RPMI7951 (cell line): ENCODE measurements around the gene KIR3DL1. TPM values are rescaled to one million over a fixed set of nuclear protein-coding genes. Genes with fewer than 3 reads are reported as not detected.
"Not testable (repeated sequence)": the region's sequence is repeated elsewhere in the genome, so short reads cannot be mapped to it uniquely, and the experiment has no call there.

ENCODE experiments used
- DNase-seq: peaks from one replicate; pipeline ENCODE4 v3.0.0-alpha.2; 2012; ENCODE audit warnings: low read depth
- total RNA-seq: library from RNA; depleted of rRNA; stranded (reverse); fragments of >200 nt; shearing (Covaris generic); gene quantifications from 2 replicates; pipeline ENCODE4 v1.2.3, GENCODE V29; 2014; rRNA removed

Gene KIR3DL1
- not detected in 2 replicates for total RNA-seq

DNA sequence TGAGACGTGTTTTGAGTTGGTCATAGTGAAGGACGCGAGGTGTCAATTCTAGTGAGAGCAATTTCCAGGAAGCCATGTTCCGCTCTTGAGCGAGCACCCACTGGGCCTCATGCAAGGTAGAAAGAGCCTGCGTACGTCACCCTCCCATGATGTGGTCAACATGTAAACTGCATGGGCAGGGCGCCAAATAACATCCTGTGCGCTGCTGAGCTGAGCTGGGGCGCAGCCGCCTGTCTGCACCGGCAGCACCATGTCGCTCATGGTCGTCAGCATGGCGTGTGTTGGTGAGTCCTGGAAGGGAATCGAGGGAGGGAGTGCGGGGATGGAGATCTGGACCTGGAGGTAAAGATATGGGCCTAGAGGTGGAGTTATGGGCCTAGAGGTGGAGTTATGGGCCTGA lies at the start of gene KIR3DL1:
Gene KIR3DL1, plus strand, starts transcription at position 218 of the 400 bp plus-strand sequence.
- DNase-seq: not testable (repeated sequence)

- DNase-seq: not testable (repeated sequence)
These were observed 46.6 kb upstream of the KIR3DL1 start, which contains the start of gene KIR2DL1 for GRCh38 chr19:54769646-54770045. Gene KIR2DL1, plus strand, starts transcription at chr19:54769793. Its CDS starts 58 bp downstream, at chr19:54769851.

DNA sequence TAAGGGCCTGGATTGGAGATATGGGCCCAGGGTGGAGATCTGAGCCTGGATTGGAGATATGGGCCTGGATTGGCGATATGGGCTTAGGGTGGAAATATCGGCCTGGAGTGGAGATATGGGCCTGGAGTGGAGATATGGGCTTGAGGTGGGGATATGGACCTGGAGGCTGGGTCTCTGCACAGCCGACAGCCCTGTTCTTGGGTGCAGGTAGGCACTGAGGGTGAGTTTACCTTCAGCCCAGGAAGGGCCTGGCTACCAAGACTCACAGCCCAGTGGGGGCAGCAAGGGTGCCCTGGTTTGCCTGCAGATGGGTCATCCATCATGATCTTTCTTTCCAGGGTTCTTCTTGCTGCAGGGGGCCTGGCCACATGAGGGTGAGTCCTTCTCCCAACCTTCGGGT lies 45.8 kb upstream of the KIR3DL1 start:
- DNase-seq: not testable (repeated sequence)

GRCh38 chr19:54771018-54771960 lies 45.0 kb upstream of the KIR3DL1 start:
- peak; percentile 44 for DNase-seq

DNA sequence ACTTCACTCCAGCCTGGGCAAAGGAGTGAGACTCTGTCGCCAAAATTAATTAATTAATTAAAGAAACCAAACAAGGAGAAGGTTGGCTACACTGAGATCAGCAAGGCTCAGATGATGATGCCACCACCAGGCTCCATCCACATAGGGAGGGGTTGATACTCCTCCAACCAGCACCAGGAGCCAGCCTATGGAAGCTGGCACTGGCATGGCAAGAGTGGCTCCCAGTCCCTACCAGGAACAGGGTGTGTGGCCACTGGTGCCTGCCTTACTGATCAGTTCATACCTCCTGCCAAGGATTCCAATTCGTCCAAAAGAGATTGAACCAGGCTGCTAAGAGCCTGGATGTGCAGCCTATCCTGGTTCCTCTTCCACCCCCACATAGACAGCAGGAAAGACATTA lies 43.6 kb upstream of the KIR3DL1 start:
- not testable (repeated sequence) for DNase-seq

DNA sequence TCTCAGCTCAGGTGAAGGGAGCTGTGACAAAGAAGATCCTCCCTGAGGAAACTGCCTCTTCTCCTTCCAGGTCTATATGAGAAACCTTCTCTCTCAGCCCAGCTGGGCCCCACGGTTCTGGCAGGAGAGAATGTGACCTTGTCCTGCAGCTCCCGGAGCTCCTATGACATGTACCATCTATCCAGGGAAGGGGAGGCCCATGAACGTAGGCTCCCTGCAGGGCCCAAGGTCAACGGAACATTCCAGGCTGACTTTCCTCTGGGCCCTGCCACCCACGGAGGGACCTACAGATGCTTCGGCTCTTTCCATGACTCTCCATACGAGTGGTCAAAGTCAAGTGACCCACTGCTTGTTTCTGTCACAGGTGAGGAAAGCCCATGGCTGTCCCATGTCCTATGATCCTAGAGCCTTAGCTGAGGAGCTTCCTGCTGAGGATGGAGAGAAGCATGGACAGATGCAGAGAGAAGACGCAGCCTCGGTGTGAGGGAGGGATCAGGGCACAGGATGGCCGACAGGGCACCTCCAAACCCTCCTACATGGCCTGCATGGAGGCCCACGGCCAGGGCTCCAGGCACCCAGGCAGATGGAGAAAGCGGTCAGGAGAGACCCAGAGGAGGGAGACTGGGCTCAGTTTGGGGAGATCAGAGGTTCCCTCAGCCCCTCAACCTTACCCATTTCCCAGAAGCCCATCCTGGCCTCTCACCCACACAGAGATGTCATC lies 41.0 kb upstream of the KIR3DL1 start:
- not testable (repeated sequence) for DNase-seq

DNA sequence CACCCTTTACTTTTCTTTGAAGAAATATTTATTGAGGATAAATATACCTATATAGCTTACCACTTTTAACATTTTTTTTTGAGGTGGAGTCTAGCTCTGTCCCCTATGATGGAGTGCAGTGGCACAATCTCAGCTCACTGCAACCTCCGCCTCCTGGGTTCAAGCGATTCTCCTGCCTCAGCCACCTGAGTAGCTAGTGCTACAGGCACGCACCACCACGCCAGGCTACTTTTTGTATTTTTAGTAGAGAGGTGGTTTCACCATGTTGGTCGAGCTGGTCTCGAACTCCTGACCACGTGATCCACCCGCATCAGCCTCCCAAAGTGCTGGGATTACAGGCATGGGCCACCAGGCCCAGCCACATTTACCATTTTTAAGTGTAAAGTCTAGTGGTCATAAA lies 40.4 kb upstream of the KIR3DL1 start:
- not testable (repeated sequence) for DNase-seq

GRCh38 chr19:54777851-54778250 lies 38.4 kb upstream of the KIR3DL1 start:
- not testable (repeated sequence) for DNase-seq

GRCh38 chr19:54778896-54779295 lies 37.4 kb upstream of the KIR3DL1 start:
- DNase-seq: not testable (repeated sequence)

DNA sequence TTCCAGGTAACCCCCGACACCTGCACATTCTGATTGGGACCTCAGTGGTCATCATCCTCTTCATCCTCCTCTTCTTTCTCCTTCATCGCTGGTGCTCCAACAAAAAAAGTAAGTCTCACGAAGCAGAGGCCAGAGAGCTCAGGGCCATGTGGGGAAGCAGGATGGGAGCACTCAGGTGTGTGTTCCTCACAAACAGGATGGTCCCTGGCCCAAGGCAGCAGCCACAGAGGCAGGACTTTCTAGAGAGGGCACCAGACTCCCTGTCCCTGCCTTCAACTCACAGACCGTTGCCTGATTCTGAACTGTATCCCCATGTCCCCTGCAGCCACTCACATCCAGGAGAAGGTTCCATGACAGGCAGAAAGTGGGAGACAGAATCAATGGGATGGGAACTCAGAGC lies 33.4 kb upstream of the KIR3DL1 start:
- not testable (repeated sequence) for DNase-seq

- not testable (repeated sequence) for DNase-seq
These were observed 30.1 kb upstream of the KIR3DL1 start for GRCh38 chr19:54786091-54786723.

GRCh38 chr19:54788154-54788553 lies 28.1 kb upstream of the KIR3DL1 start:
- not testable (repeated sequence) for DNase-seq

DNA sequence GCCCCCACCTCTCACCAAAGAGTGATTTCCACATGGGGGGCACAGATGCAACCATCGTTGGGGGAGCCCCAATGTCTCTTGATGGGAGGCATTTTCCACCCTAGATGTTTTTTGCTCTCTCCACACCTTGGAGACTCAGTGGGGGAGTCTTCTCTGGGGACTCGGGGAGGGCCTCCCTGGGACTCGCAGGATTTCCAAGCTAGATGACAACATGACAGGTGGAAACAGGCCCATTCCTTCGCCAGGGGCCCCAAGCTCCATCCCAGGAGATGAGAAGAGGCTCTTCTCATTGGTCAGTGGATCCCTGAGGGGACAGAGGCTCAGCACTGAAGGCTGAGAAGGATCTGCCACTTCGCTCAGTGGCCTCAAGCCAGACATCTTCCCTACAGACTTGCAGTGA lies 25.6 kb upstream of the KIR3DL1 start:
- DNase-seq: no peak

- no peak for DNase-seq
These were observed 24.8 kb upstream of the KIR3DL1 start for GRCh38 chr19:54791476-54791875.

DNA sequence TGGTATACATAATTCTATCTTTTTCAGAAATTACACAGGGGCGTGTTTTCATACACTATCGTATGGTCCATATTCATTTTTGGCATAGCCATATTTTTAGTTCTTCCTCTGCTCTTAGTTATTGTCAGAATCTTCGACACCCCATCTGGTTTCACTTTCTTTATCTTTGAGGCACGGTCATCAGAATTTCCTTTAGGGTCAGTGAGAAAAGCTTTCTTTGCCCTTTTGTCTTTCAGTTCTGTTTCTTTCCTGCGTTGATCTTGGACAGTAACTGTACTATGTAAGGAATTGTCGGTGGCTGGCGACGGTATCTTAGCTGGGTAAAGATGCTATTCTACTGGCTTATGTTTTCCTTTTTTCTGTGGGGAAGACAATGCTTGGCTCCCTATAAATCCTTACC lies 23.5 kb upstream of the KIR3DL1 start:
- peak; percentile 24 for DNase-seq

GRCh38 chr19:54795758-54796157 lies 20.5 kb upstream of the KIR3DL1 start:
- no peak for DNase-seq

- DNase-seq: no peak
These were observed 12.9 kb upstream of the KIR3DL1 start, which contains the start of gene KIR2DL4 for GRCh38 chr19:54803410-54803809. Gene KIR2DL4, plus strand, starts transcription at chr19:54803610. Its CDS starts 42 bp downstream, at chr19:54803652.

DNA sequence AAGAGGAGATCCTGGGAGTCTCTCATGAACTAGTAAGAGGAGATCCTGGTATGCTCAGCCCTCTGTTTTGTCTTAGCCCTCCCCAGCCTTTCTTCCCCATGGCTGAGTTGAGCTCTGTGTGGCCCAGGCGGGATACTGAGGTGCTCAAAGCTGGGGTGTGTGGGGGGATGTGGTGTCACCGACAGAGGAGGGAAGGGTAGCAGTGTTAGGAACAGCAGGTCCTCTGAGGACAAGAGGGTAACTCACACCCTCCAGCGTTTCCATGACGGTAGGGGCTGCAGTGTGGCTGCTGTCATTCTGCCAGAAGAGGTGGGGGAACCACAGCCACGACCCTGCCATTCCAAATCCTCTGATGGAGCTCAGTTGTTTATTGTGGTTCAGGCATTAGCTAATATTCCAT lies 12.2 kb upstream of the KIR3DL1 start:
- no peak for DNase-seq

- DNase-seq: no peak
These were observed 11.7 kb upstream of the KIR3DL1 start for GRCh38 chr19:54804571-54804970.

DNA sequence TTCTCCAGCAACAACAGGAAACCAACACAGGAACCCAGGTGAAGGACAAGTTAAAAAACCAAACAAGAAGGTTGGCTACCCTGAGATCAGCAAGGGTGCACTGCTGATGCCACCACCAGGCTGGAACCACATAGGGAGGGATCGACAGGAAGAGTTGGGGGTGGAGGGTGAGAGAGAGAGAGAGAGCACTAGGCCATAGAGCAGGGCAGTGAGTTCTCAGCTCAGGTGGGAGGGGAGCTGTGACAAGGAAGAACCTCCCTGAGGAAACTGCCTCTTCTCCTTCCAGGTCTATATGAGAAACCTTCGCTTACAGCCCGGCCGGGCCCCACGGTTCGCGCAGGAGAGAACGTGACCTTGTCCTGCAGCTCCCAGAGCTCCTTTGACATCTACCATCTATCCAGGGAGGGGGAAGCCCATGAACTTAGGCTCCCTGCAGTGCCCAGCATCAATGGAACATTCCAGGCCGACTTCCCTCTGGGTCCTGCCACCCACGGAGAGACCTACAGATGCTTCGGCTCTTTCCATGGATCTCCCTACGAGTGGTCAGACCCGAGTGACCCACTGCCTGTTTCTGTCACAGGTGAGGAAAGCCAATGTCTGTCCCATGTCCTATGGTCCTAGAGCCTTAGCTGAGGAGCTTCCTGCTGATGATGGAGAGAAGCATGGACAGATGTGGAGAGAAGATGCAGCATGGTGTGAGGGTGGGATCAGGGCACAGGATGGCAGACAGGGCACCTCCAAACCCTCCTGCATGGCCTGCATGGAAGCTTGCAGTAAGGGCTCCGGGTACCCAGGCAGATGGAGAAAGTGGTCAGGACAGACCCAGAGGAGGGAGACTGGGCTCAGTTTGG lies 10.4 kb upstream of the KIR3DL1 start:
- DNase-seq: no peak

GRCh38 chr19:54806516-54806838 lies 9.8 kb upstream of the KIR3DL1 start:
- DNase-seq: no peak
